B cell (primary cell): ENCODE data around the gene TEKT5. TPM values are rescaled to one million over a fixed set of nuclear protein-coding genes. Genes with fewer than 3 reads are reported as not detected.

Experiments used
- ATAC-seq: fragments of 200-7000 bp; cut with Tn5 transposase; one replicate; pipeline ENCODE4 v1.10.0; 2021; ENCODE audit warnings: low read depth, mild to moderate bottlenecking, moderate number of reproducible peaks, moderate library complexity
- CTCF ChIA-PET: fragments of 350-600 bp; sonication (Branson Sonifier 250); formaldehyde crosslinking; loops from one replicate; lab custom pipeline; 2021; ENCODE audit warnings: antibody characterized with exemption, inconsistent platforms; lab: Charles Lee
- POLR2A ChIA-PET: fragments of 350-600 bp; sonication (Branson Sonifier 250); formaldehyde crosslinking; loops from one replicate; lab custom pipeline; 2021; ENCODE audit warnings: antibody characterized with exemption; lab: Charles Lee
- DNase-seq: peaks from one replicate; pipeline ENCODE4 v3.0.0; 2013
- H2AFZ ChIP-seq: 2 replicates; pipeline ENCODE4 v1.6.1; 2012; ENCODE audit warnings: mild to moderate bottlenecking, low read depth, low read length; ENCODE audit not compliant: insufficient read depth, poor library complexity, severe bottlenecking
- H3K27ac ChIP-seq, 2 donors: 1 replicate in 1 of 2; 2 replicates in 1 of 2; pipeline ENCODE4 v1.5.1; 2012 to 2013; ENCODE audit warnings: low read length in 2 of 2, mild to moderate bottlenecking in 2 of 2, moderate library complexity in 1 of 2
- H3K27me3 ChIP-seq, 4 experiments: fragments of 200-600 bp in 1 of 4; sonication (generic) in 1 of 4; replicated peaks in 1 of 4; 1 replicate in 2 of 4; 2 replicates in 2 of 4; pipeline versions ENCODE4 v1.6.1 to v1.7.0; 2013 to 2016; ENCODE audit warnings: low read length in 3 of 4, mild to moderate bottlenecking in 2 of 4, mixed read lengths in 1 of 4, moderate library complexity in 1 of 4; ENCODE audit not compliant: insufficient read depth in 4 of 4, control insufficient read depth in 3 of 4; ENCODE audit errors: control extremely low read depth in 1 of 4
- H3K36me3 ChIP-seq, 2 experiments: replicated peaks in 1 of 2; 1 replicate in 1 of 2; 2 replicates in 1 of 2; pipeline versions ENCODE4 v1.6.1 to v1.7.1; 2013; ENCODE audit warnings: low read length in 1 of 2; ENCODE audit not compliant: insufficient read depth in 2 of 2, control insufficient read depth in 1 of 2; ENCODE audit errors: control extremely low read depth in 1 of 2, extremely low read depth in 1 of 2
- H3K4me1 ChIP-seq, 2 donors: fragments of 200-600 bp in 1 of 2; sonication (generic) in 1 of 2; 1 replicate in 1 of 2; 2 replicates in 1 of 2; pipeline versions ENCODE4 v1.5.1 to v1.6.1; 2013 to 2017; ENCODE audit warnings: low read length in 2 of 2; ENCODE audit not compliant: control insufficient read depth in 2 of 2, insufficient read depth in 2 of 2
- H3K4me2 ChIP-seq: replicated peaks from 2 replicates; pipeline ENCODE3; 2012; ENCODE audit warnings: mild to moderate bottlenecking, low read depth, low read length; ENCODE audit not compliant: poor library complexity, severe bottlenecking
- H3K4me3 ChIP-seq, 5 experiments: fragments of 200-600 bp in 1 of 5; sonication (generic) in 1 of 5; 1 replicate in 3 of 5; 2 replicates in 2 of 5; pipeline versions ENCODE4 v1.5.1 to v1.7.0; 2011 to 2016; ENCODE audit warnings: low read length in 4 of 5, mild to moderate bottlenecking in 4 of 5, low read depth in 2 of 5, control low read depth in 1 of 5, moderate library complexity in 1 of 5; ENCODE audit not compliant: insufficient read depth in 1 of 5; ENCODE audit errors: control extremely low read depth in 1 of 5, extremely low read depth in 1 of 5
- H3K79me2 ChIP-seq: fragments of 200-600 bp; sonication (generic); one replicate; pipeline ENCODE4 v1.6.0; 2016; ENCODE audit warnings: low read length; ENCODE audit not compliant: control insufficient read depth, insufficient read depth
- H3K9ac ChIP-seq: fragments of 200-600 bp; sonication (generic); 2 replicates; pipeline ENCODE4 v1.6.1; 2017; ENCODE audit warnings: mild to moderate bottlenecking, low read length, moderate library complexity
- H3K9me3 ChIP-seq, 3 donors: one replicate each; pipeline versions ENCODE4 v1.6.1 to v1.7.1; 2013; ENCODE audit warnings: low read length in 2 of 3; ENCODE audit not compliant: control insufficient read depth in 2 of 3, insufficient read depth in 1 of 3; ENCODE audit errors: control extremely low read depth in 1 of 3
- H4K20me1 ChIP-seq: 2 replicates; pipeline ENCODE4 v1.6.0; 2012; ENCODE audit warnings: mild to moderate bottlenecking, low read length; ENCODE audit not compliant: insufficient read depth, control insufficient read depth, poor library complexity, severe bottlenecking
- H3K27ac Mint-ChIP-seq: one replicate; pipeline ENCODE4 v1.8.0; 2021; ENCODE audit warnings: mixed read lengths
- H3K27me3 Mint-ChIP-seq: one replicate; pipeline ENCODE4 v1.8.0; 2021; ENCODE audit warnings: mixed read lengths
- H3K4me1 Mint-ChIP-seq: one replicate; pipeline ENCODE4 v1.8.0; 2021; ENCODE audit warnings: mixed read lengths
- H3K4me3 Mint-ChIP-seq: one replicate; pipeline ENCODE4 v1.8.0; 2021; ENCODE audit warnings: mixed read lengths
- H3K9me3 Mint-ChIP-seq: one replicate; pipeline ENCODE4 v1.8.0; 2022; ENCODE audit warnings: mixed read lengths; ENCODE audit not compliant: insufficient read depth
- CTCF ChIP-seq: fragments of 200-600 bp; IDR thresholded peaks from one replicate; pipeline ENCODE4 v1.8.0; 2022; ENCODE audit warnings: antibody characterized with exemption, mild to moderate bottlenecking
- EZH2 ChIP-seq: IDR thresholded peaks from 2 replicates; pipeline ENCODE4 v1.6.1; 2012; ENCODE audit warnings: borderline replicate concordance, low read depth, mild to moderate bottlenecking, moderate library complexity, low read length; ENCODE audit not compliant: insufficient read depth, poor library complexity, severe bottlenecking
- WGBS: methylation state at CpG from one replicate; pipeline ENCODE4 v1.1.5; 2013; ENCODE audit warnings: missing lambda C conversion rate; ENCODE audit not compliant: insufficient coverage; 5-methylcytosine and 5-hydroxymethylcytosine counted together
- intact Hi-C: fragments of 100-400 bp; cut with micrococcal nuclease; formaldehyde crosslinking; loops from one replicate; pipeline ENCODE4 v1.10.0; 2022
- polyA plus RNA-seq: library from polyadenylated mRNA; depleted of rRNA; stranded (reverse); fragments of >200 nt; gene quantifications from 2 replicates; pipeline ENCODE4 v1.2.3, GENCODE V29; 2012
- total RNA-seq, 2 donors: library from RNA; stranded (reverse); fragments of 120-200 nt in 1 of 2; gene quantifications; 1 replicate in 1 of 2; 2 replicates in 1 of 2; pipeline versions ENCODE4 v1.2.3 to v1.2.4, GENCODE V29; 2013 to 2022

The TEKT5 gene
- total and polyA plus RNA-seq, 2 donors (not counting 1 experiment from before 2014, with no cell fraction given) = 0.42 to 0.57 TPM

GRCh38 chr16:10617662-10618420 lies 76.9 kb downstream of the TEKT5 start:
- ChIA-PET CTCF (no interaction called here), POLR2A (no interaction called here)
- no peak overlapping the region for H3K27ac ChIP-seq
- Mint-ChIP-seq H3K9me3 (no peaks in the 10 kb centered on the region), H3K4me1 (peaks cover 18% of the 10 kb centered on the region), H3K27me3 (peaks cover 29% of the 10 kb centered on the region), H3K4me3 (no peak overlapping the region), H3K27ac (no peak overlapping the region)
- no peak overlapping the region for H3K9ac ChIP-seq
- no peak overlapping the region for H3K4me3 ChIP-seq
- peaks cover 21 to 31% of the 10 kb centered on the region in 2 donors for H3K4me1 ChIP-seq
- H3K79me2 ChIP-seq = no peaks in the 10 kb centered on the region
- ATAC-seq (no peak), DNase-seq (no peak)
- no peaks in the 10 kb centered on the region for H3K36me3 ChIP-seq
- no peaks in the 10 kb centered on the region for H4K20me1 ChIP-seq
- H3K27me3 ChIP-seq = peaks cover 0 to 20% (median 3%) of the 10 kb centered on the region in 4 experiments
- no peak overlapping the region for H2AFZ ChIP-seq
- peaks cover 0 to 9% (median 0%) of the 10 kb centered on the region in 3 donors for H3K9me3 ChIP-seq
- TF ChIP-seq EZH2 (no peak), CTCF (no peak)
- H3K4me2 ChIP-seq = no peak overlapping the region
- intact Hi-C loops = no loop called here
- 78% methylated on average over 8 of the region's 12 CpGs for WGBS
